HL-60 (cell line): ENCODE measurements around the gene TSPO2.

Experiments used
- DNase-seq, 2 experiments: peaks; one replicate each; pipeline ENCODE4 v3.0.0-alpha.2; 2010 to 2020; ENCODE audit warnings: low read depth in 1 of 2, low spot score in 1 of 2
- H3K27ac ChIP-seq: fragments of 250-450 bp; sonication (Bioruptor Pico); replicated peaks from 2 replicates; pipeline ENCODE4 v1.5.1; 2020; ENCODE audit warnings: mild to moderate bottlenecking, moderate library complexity
- H3K27me3 ChIP-seq: fragments of 250-450 bp; sonication (Bioruptor Pico); 2 replicates; pipeline ENCODE4 v1.5.1; 2021; ENCODE audit warnings: mild to moderate bottlenecking, moderate library complexity; ENCODE audit not compliant: insufficient read depth, poor library complexity, severe bottlenecking
- H3K4me3 ChIP-seq: replicated peaks from 2 replicates; pipeline ENCODE4 v1.5.1; 2011; ENCODE audit warnings: mild to moderate bottlenecking, control low read depth, low read length; ENCODE audit not compliant: insufficient read depth
- GABPA ChIP-seq: IDR thresholded peaks from 2 replicates; pipeline ENCODE4 v1.6.1; 2012; ENCODE audit warnings: low read depth
- POLR2AphosphoS5 ChIP-seq: IDR thresholded peaks from 2 replicates; pipeline ENCODE4 v1.6.1; 2012; ENCODE audit warnings: low read depth
- SPI1 ChIP-seq: IDR thresholded peaks from 2 replicates; pipeline ENCODE4 v1.6.1; 2012; ENCODE audit warnings: low read depth, mild to moderate bottlenecking, borderline replicate concordance
- TF ChIP-seq, protein P1 (sequence below): IDR thresholded peaks from 2 replicates; pipeline ENCODE4 v1.6.1; 2012; ENCODE audit warnings: low read depth; ENCODE audit not compliant: insufficient replicate concordance
- TF ChIP-seq, protein P2 (sequence below): IDR thresholded peaks from one replicate; pipeline ENCODE4 v1.5.1; 2011; ENCODE audit warnings: low read length, control low read depth, inconsistent platforms; ENCODE audit not compliant: insufficient read depth

TSPO2 gene

DNA sequence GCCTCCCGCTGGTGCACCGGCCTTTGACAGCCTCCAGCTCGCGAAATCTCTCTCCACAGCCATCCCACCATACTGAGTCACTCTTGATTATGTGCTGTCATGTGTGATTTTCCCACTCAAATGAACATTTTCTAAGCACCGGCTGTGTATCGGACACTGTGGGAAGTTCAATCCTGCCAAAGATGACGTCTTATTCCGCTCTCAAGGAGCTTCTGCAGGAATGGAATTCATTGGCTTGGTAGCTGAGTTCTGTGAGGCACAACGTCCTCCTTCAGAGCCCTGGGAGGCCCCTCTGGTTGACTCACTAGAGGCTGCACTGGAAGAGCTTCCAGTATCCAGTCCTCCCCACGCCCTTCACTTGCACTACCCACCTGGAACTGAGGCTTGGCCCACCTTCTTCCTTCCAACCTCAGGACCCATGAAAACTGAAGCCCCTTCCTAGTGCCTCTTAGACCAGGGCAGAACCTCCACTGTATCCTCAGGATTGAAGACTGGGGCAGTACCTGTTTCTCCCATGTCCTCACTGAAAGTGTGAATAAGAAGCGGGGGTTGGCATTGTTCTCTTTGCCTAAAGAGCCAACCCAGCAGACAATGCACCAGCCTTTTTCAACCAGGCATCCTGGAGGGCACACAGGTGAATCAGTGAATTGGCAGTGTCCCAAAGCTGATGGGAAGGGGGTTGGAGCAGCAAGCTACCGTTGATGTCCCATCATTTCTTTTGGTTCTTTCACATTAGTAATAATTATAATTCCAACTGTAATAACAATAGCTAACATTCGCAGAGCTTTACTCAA lies 5.0 kb upstream of the TSPO2 start:
- TF ChIP-seq, protein P1, sequence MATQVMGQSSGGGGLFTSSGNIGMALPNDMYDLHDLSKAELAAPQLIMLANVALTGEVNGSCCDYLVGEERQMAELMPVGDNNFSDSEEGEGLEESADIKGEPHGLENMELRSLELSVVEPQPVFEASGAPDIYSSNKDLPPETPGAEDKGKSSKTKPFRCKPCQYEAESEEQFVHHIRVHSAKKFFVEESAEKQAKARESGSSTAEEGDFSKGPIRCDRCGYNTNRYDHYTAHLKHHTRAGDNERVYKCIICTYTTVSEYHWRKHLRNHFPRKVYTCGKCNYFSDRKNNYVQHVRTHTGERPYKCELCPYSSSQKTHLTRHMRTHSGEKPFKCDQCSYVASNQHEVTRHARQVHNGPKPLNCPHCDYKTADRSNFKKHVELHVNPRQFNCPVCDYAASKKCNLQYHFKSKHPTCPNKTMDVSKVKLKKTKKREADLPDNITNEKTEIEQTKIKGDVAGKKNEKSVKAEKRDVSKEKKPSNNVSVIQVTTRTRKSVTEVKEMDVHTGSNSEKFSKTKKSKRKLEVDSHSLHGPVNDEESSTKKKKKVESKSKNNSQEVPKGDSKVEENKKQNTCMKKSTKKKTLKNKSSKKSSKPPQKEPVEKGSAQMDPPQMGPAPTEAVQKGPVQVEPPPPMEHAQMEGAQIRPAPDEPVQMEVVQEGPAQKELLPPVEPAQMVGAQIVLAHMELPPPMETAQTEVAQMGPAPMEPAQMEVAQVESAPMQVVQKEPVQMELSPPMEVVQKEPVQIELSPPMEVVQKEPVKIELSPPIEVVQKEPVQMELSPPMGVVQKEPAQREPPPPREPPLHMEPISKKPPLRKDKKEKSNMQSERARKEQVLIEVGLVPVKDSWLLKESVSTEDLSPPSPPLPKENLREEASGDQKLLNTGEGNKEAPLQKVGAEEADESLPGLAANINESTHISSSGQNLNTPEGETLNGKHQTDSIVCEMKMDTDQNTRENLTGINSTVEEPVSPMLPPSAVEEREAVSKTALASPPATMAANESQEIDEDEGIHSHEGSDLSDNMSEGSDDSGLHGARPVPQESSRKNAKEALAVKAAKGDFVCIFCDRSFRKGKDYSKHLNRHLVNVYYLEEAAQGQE: no peak
- TF ChIP-seq SPI1: no peak
- TF ChIP-seq, protein P2, sequence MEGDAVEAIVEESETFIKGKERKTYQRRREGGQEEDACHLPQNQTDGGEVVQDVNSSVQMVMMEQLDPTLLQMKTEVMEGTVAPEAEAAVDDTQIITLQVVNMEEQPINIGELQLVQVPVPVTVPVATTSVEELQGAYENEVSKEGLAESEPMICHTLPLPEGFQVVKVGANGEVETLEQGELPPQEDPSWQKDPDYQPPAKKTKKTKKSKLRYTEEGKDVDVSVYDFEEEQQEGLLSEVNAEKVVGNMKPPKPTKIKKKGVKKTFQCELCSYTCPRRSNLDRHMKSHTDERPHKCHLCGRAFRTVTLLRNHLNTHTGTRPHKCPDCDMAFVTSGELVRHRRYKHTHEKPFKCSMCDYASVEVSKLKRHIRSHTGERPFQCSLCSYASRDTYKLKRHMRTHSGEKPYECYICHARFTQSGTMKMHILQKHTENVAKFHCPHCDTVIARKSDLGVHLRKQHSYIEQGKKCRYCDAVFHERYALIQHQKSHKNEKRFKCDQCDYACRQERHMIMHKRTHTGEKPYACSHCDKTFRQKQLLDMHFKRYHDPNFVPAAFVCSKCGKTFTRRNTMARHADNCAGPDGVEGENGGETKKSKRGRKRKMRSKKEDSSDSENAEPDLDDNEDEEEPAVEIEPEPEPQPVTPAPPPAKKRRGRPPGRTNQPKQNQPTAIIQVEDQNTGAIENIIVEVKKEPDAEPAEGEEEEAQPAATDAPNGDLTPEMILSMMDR: no peak
- TF ChIP-seq POLR2AphosphoS5: no peak
- no peak for TF ChIP-seq GABPA
- no peak for DNase-seq
- Histone ChIP-seq H3K4me3 (no peak overlapping the region), H3K27me3 (no peaks in the 10 kb centered on the region), H3K27ac (no peak overlapping the region)

DNA sequence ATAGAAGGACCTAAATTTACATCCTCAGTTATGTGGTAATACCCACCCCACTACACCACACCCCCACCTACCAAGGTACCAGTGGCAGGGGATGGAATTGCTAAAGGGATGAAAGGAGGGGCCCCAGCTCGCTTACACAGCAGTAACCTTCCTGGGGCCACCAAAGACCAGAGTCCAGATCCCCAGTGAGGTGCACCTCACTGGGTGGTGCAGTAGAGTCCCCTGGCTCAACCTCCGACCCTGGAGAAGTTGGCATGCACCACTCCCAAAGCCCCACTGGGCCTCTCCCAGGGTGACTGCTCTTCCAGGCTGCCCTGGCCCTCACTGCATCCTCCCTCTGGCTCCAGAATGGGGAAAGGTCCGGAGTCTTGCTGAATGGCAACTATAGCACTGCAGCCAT lies 4.1 kb upstream of the TSPO2 start:
- no peak overlapping the region for H3K27ac ChIP-seq
- no peak for DNase-seq
- TF ChIP-seq, protein P1: no peak
- TF ChIP-seq GABPA (no peak), POLR2AphosphoS5 (no peak), SPI1 (no peak)
- TF ChIP-seq, protein P2: no peak
- H3K4me3 ChIP-seq: no peak overlapping the region
- no peaks in the 10 kb centered on the region for H3K27me3 ChIP-seq

DNA sequence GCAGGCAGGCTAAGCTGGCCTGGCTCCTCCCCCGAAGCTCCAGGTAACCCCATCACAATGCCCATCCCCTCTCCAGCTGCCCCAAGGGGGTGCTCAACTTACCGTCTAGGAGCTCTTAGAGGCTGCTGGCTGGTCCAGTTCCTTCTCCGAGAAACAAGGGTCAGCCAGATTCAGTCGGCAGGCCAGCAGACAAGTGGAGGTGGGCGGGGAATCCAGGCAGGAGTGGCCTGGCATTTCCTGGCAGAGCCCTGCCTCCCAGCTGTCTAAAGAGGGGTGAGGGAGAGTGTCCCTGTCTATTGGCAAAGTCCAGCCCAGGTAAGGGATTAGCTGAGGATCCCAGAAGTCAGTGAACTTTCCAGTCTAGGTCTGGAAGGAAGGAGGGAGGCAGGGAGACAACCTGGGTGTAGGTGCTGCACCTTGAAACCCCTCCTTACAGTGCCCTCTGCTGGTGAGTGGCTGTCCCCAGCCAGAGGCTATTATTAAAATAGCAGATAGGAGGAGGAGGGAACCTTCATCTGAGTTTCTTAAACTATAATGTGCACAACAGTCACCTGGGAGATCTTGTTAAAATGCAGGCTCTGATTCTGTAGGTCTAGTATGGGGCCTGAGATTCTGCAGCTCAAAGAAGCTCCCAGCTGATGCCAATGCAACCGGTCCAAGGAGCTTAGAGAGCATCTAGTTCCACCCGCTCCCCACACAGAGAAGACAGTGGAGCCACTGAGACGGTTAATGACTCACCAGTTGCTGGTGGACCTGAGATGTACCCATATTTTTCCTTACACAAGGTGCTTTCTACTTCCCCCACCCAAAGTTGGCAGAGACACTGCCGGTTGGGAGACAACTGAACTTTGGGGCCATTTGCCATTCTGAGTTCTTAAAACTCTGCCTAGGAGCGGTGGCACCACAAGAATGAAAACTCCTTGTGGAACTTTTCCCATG lies 2.9 kb upstream of the TSPO2 start, which contains the start of gene UNC5CL:
TSS of gene UNC5CL (minus strand) at position 162 of the 939 bp plus-strand sequence. CDS start 4,147 bp downstream, outside the sequence.
- no peak within 1 kb of the TSS for H3K4me3 ChIP-seq
- no peaks in the 10 kb centered on the region for H3K27me3 ChIP-seq
- no peak within 1 kb of the TSS for H3K27ac ChIP-seq
- peak in 1 of 2 experiments; percentile 40 for DNase-seq
- TF ChIP-seq, protein P2: peak; percentile 93
- TF ChIP-seq, protein P1: no peak
